Coronary artery (tissue), 2 donors: ENCODE data around the gene NAT14.
A peak's percentile ranks its signal among the peaks of the same experiment; 100 is the strongest.

Experiments
- DNase-seq: peaks from one replicate; pipeline ENCODE4 v3.0.0-alpha.2; 2017; ENCODE audit warnings: low spot score
- H3K27ac ChIP-seq, 2 donors: fragments of 200-600 bp; sonication (generic); one replicate each; pipeline ENCODE4 v1.5.1; 2016 to 2019
- H3K4me3 ChIP-seq: fragments of 200-600 bp; sonication (generic); 2 replicates; pipeline ENCODE4 v1.5.1; 2016; ENCODE audit warnings: mild to moderate bottlenecking, moderate library complexity
- TF ChIP-seq, protein P1 (sequence below): fragments of 200-600 bp; sonication (generic); IDR thresholded peaks from one replicate; pipeline ENCODE4 v1.5.1; 2019; ENCODE audit warnings: antibody characterized with exemption

Gene NAT14

DNA sequence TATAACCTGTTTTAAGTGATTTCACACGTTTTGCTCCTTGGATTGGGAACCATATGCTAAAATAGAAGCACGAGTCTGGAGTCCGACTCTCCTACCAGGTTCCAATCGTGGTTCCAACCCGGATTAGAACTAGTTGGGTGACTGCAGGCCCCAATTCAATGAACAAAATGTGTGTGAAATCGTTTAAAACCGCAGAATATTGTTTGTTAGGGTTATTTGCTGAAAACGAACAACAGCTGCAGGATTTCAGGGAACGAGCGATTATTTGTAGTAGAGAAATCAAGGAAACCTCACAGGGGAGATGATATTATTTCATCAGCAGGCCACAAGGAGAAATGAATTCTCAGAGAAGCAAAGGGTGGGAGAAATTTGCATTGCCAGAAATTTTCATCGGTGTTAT is 20.0 kb downstream of the NAT14 start:
- Histone ChIP-seq H3K4me3 (no peak overlapping the region), H3K27ac (no peak overlapping the region)
- no peak for DNase-seq
- TF ChIP-seq, protein P1, sequence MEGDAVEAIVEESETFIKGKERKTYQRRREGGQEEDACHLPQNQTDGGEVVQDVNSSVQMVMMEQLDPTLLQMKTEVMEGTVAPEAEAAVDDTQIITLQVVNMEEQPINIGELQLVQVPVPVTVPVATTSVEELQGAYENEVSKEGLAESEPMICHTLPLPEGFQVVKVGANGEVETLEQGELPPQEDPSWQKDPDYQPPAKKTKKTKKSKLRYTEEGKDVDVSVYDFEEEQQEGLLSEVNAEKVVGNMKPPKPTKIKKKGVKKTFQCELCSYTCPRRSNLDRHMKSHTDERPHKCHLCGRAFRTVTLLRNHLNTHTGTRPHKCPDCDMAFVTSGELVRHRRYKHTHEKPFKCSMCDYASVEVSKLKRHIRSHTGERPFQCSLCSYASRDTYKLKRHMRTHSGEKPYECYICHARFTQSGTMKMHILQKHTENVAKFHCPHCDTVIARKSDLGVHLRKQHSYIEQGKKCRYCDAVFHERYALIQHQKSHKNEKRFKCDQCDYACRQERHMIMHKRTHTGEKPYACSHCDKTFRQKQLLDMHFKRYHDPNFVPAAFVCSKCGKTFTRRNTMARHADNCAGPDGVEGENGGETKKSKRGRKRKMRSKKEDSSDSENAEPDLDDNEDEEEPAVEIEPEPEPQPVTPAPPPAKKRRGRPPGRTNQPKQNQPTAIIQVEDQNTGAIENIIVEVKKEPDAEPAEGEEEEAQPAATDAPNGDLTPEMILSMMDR: no peak

DNA sequence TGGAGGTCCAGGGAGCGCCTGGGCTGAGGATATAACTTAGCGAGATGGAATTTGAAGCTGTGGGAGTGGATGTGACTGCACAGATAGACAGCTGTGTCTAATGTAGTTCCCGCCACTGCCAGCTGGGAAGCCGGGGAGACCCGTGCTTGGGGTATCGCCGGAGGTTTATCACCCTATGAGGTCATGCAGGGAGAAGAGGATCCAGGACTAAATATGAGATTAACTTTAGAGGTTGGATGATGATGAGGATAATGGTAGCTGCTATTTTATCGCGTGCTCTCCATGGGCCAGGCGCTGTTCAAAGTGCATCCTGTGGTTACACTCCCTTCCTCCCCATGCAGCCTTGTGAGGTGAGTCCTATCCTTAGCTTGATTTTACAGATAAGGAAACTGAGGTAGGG is 23.1 kb downstream of the NAT14 start:
- TF ChIP-seq, protein P1: no peak
- Histone ChIP-seq H3K27ac (no peak overlapping the region), H3K4me3 (no peak overlapping the region)
- no peak for DNase-seq

GRCh38 chr19:55516878-55517620 is 32.1 kb downstream of the NAT14 start:
- TF ChIP-seq, protein P1: peak; percentile 92
- Histone ChIP-seq H3K4me3 (peak overlapping the region; percentile 72), H3K27ac (peak overlapping the region; percentile 72 to 87)
- DNase-seq: peak; percentile 93

- no peak overlapping the region for H3K4me3 ChIP-seq
- no peak overlapping the region for H3K27ac ChIP-seq
- TF ChIP-seq, protein P1: no peak
- DNase-seq: no peak
These were observed 34.7 kb downstream of the NAT14 start for GRCh38 chr19:55519451-55520311.

- H3K27ac ChIP-seq: no peak overlapping the region
- DNase-seq: no peak
- no peak overlapping the region for H3K4me3 ChIP-seq
- TF ChIP-seq, protein P1: no peak
These were observed 35.8 kb downstream of the NAT14 start for GRCh38 chr19:55520691-55521292.

GRCh38 chr19:55525289-55526101 is 40.5 kb downstream of the NAT14 start:
- DNase-seq: no peak
- TF ChIP-seq, protein P1: no peak
- H3K4me3 ChIP-seq: no peak overlapping the region
- no peak overlapping the region for H3K27ac ChIP-seq
